AG10803 (cell line): ENCODE results near the gene HPS4.
"Not testable (repeated sequence)": the region's sequence is repeated elsewhere in the genome, so short reads cannot be mapped to it uniquely, and the experiment has no call there.

ENCODE experiments used
- DNase-seq: peaks from one replicate; pipeline ENCODE4 v3.0.0; 2010; ENCODE audit warnings: low read depth
- H3K4me3 ChIP-seq: 2 replicates; pipeline ENCODE4 v1.5.1; 2011; ENCODE audit warnings: mild to moderate bottlenecking, low read length, control low read depth
- TF ChIP-seq, protein P1 (sequence below): conservative IDR thresholded peaks from 2 replicates; pipeline ENCODE4 v1.5.1; 2011; ENCODE audit warnings: mild to moderate bottlenecking, low read length, control low read depth, inconsistent platforms

HPS4 gene

GRCh38 chr22:26483439-26484359 is at the start of gene HPS4, which contains the start of gene SRRD:
Gene HPS4, minus strand, starts transcription at chr22:26483783. Its CDS starts 2,021 bp downstream, at chr22:26481762.
Gene SRRD, plus strand, starts transcription at chr22:26483877. Its CDS starts 14 bp downstream, at chr22:26483891.
- DNase-seq = peak; percentile 89
- peak within 1 kb of the TSS; percentile 92 for H3K4me3 ChIP-seq
- TF ChIP-seq, protein P1, sequence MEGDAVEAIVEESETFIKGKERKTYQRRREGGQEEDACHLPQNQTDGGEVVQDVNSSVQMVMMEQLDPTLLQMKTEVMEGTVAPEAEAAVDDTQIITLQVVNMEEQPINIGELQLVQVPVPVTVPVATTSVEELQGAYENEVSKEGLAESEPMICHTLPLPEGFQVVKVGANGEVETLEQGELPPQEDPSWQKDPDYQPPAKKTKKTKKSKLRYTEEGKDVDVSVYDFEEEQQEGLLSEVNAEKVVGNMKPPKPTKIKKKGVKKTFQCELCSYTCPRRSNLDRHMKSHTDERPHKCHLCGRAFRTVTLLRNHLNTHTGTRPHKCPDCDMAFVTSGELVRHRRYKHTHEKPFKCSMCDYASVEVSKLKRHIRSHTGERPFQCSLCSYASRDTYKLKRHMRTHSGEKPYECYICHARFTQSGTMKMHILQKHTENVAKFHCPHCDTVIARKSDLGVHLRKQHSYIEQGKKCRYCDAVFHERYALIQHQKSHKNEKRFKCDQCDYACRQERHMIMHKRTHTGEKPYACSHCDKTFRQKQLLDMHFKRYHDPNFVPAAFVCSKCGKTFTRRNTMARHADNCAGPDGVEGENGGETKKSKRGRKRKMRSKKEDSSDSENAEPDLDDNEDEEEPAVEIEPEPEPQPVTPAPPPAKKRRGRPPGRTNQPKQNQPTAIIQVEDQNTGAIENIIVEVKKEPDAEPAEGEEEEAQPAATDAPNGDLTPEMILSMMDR = no peak

DNA sequence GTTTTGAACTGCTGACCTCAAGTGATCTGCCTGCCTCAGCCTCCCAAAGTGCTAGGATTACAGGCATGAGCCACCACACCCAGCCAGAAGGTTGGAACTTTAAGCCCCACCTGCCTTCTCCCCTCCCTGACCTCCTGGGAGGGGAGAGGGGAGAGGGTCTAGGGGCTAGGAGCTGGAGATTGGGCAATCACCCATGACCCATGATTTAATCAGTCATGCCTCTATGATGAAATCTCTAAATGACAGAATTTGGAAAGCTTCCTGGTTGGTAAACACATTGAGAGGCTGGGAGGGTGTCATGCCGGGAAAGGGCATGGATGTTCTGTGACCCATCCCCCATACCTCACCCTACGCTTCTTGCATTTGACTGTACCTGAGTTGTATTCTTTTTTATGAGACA is 45.8 kb upstream of the HPS4 start:
- no peak overlapping the region for H3K4me3 ChIP-seq
- TF ChIP-seq, protein P1 = no peak
- peak; percentile 43 for DNase-seq

DNA sequence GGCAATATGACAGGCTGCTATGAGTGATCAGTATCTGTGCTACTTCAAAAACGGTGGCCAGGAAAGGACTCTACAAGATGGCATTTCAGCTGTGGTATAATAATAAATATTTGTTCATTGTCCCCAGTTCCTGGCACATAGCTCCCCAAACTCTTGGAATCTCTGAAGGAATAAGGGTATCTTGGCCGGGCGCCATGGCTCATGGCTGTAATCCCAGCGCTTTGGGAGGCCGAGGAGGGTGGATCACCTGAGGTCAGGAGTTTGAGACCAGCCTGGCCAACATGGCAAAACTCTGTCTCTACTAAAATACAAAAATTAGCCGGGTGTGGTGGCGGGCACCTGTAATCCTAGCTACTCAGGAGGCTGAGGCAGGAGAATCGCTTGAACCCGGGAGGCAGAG is 44.9 kb upstream of the HPS4 start:
- H3K4me3 ChIP-seq, DNase-seq: not testable (repeated sequence)

DNA sequence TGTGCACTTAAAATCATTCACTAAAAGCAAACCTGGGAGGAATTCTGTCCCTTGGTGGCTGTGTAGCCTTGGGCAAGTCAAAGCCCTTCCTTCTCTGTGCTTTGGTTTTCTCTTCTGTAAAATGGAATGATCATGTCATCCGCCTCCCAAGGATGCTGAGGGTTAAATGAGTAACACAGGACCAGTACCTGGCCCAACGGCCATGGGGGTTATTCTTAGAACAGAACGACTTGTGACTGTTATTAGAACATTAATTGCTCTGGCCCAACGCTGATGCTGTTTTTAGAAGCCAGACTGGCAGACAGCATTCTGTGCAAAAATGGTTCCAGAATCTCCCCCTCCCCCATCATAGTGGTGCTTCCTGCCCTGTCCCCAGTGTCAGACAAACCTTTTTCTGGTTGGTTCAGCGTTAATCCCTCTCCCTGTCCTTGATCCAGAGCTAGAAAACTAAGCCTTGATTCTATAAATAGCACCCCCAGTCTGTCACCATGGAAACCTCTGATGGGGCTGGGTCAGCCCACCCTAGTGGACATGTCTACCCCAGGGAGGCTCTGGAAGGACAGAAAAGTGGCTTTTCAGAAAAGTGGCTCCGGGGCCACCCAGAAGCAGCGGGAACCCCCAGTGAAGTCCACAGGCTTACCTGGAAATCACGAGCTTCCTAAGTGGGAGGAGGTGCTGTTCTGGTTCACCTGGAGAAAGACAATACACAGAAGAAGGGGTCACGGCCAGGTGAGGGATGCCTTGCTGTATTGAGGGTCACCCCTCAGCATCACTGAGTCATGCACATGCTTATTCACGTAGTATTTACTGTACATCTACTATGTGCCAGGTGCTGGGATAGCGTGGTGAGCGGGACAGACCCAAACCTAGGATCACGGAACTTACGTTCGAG is 44.2 kb upstream of the HPS4 start:
- no peak for DNase-seq
- H3K4me3 ChIP-seq = no peak overlapping the region
- TF ChIP-seq, protein P1 = no peak

GRCh38 chr22:26527167-26527566 is 43.6 kb upstream of the HPS4 start:
- no peak for DNase-seq
- no peak overlapping the region for H3K4me3 ChIP-seq
- TF ChIP-seq, protein P1 = no peak

- DNase-seq = no peak
- TF ChIP-seq, protein P1 = no peak
- H3K4me3 ChIP-seq = no peak overlapping the region
These were observed 42.5 kb upstream of the HPS4 start for GRCh38 chr22:26525946-26526564.

DNA sequence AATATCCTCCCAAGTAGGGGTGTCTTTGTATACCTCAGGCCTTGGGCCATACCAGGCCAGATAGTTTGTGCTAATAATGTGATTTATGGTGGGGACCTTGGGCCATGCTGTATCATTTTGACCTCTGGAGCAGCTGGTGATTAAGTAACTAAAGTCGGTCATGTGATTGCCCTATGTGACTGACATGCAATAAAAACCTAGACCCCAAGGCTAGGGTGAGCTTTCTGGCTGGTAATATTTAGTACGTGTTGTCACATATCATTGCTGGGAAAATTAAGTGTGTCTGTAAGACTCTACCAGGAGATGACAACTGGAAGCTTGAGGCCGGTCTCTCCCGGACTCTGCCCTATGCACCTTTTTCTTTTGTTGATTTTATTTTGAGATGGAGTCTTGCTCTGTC is 41.3 kb upstream of the HPS4 start:
- no peak for DNase-seq
- no peak overlapping the region for H3K4me3 ChIP-seq
- TF ChIP-seq, protein P1 = no peak
